GM20000 (cell line): ENCODE results near the gene NR6A1.

Source experiments
- DNase-seq: peaks from one replicate; pipeline ENCODE4 v3.0.0; 2012; ENCODE audit warnings: low spot score
- CTCF ChIP-seq: IDR thresholded peaks from 2 replicates; pipeline ENCODE4 v1.5.1; 2012; ENCODE audit warnings: mild to moderate bottlenecking, control low read depth; ENCODE audit errors: extremely low read depth, missing control alignments

The NR6A1 gene

GRCh38 chr9:124511891-124512805 is 259.0 kb downstream of the NR6A1 start:
- DNase-seq = no peak
- TF ChIP-seq CTCF = no peak

GRCh38 chr9:124511426-124511840 is 259.7 kb downstream of the NR6A1 start:
- DNase-seq = no peak
- TF ChIP-seq CTCF = no peak

GRCh38 chr9:124510650-124511425 is 260.3 kb downstream of the NR6A1 start:
- no peak for DNase-seq
- TF ChIP-seq CTCF = no peak

GRCh38 chr9:124507880-124508423 is 263.2 kb downstream of the NR6A1 start:
- no peak for TF ChIP-seq CTCF

GRCh38 chr9:124506931-124507879 is 263.9 kb downstream of the NR6A1 start, which contains the start of gene NR5A1:
Gene NR5A1, minus strand, starts transcription at chr9:124507399. Its CDS starts 4,004 bp downstream, at chr9:124503395.
- TF ChIP-seq CTCF = no peak
- DNase-seq = peak; percentile 35

More at GRCh38 chr9:124507880-124508423, 263.2 kb downstream of the NR6A1 start:
- DNase-seq = peak; percentile 18

GRCh38 chr9:124506433-124506832 is 264.7 kb downstream of the NR6A1 start:
- no peak for TF ChIP-seq CTCF
- DNase-seq = no peak
